K562 (cell line): ENCODE results near the gene RESP18. TPM values are rescaled to one million over a fixed set of nuclear protein-coding genes. Genes with fewer than 3 reads are reported as not detected.

ENCODE experiments used
- ATAC-seq: fragments of 200-7000 bp; cut with Tn5 transposase; 3 replicates; pipeline ENCODE4 v1.9.1; 2020; ENCODE audit warnings: moderate library complexity
- BruUV-seq: library from RNA; stranded (reverse); fragments of 400-500 nt; replicated peaks from 2 replicates; lab custom pipeline; 2021; lab: Mats Ljungman, UMichigan
- CTCF ChIA-PET: fragments of 300-600 bp; formaldehyde crosslinking; extraction: SDS; loops from one replicate; lab custom pipeline; 2021; ENCODE audit warnings: low intra/inter-chr PET ratio; lab: Yijun Ruan, JAX
- POLR2A ChIA-PET: fragments of 300-600, 350-650 bp; sonication (Branson Sonifier 250); formaldehyde crosslinking; extraction: SDS; loops from one replicate; lab custom pipeline; 2021; ENCODE audit warnings: antibody characterized with exemption, inconsistent platforms; lab: Yijun Ruan, JAX
- DNase-seq, 4 experiments: peaks; one replicate each; pipeline versions ENCODE4 v3.0.0 to v3.0.0-alpha.2; 2011 to 2018; ENCODE audit warnings: low spot score in 3 of 4, mixed read lengths in 3 of 4; ENCODE audit errors: extremely low read depth in 1 of 4
- FAIRE-seq: peaks from 2 replicates; lab custom pipeline; 2011; peaks lifted over from hg19 to GRCh38; lab: Jason Lieb, UNC
- H2AFZ ChIP-seq: 2 replicates; pipeline ENCODE4 v1.6.0; 2011; ENCODE audit warnings: low read depth, low read length, control low read depth, inconsistent platforms
- H3K27ac ChIP-seq: fragments of 200-600 bp; 3 replicates; pipeline ENCODE4 v1.8.0; 2011; ENCODE audit warnings: low read depth, mild to moderate bottlenecking, control low read depth, inconsistent platforms, low read length, moderate library complexity, mixed read lengths; ENCODE audit errors: extremely low read depth
- H3K27me3 ChIP-seq, 2 experiments: fragments of 300-600 bp in 1 of 2; 2 replicates in 1 of 2; 3 replicates in 1 of 2; pipeline versions ENCODE4 v1.6.0 to v1.8.0; 2011; ENCODE audit warnings: inconsistent platforms in 2 of 2, low read length in 2 of 2, mild to moderate bottlenecking in 1 of 2, mixed read lengths in 1 of 2, moderate library complexity in 1 of 2; ENCODE audit not compliant: control insufficient read depth in 2 of 2, insufficient read depth in 2 of 2
- H3K36me3 ChIP-seq: fragments of 300-600 bp; 3 replicates; pipeline ENCODE4 v1.8.0; 2011; ENCODE audit warnings: mild to moderate bottlenecking, low read length, inconsistent platforms; ENCODE audit not compliant: control insufficient read depth, insufficient read depth
- H3K4me1 ChIP-seq, 2 experiments: fragments of 200-600 bp in 1 of 2; replicated peaks in 1 of 2; 2 replicates in 1 of 2; 3 replicates in 1 of 2; pipeline versions ENCODE4 v1.5.1 to v1.8.0; 2011; ENCODE audit warnings: inconsistent platforms in 2 of 2, low read length in 2 of 2, mild to moderate bottlenecking in 1 of 2, mixed read lengths in 1 of 2, moderate library complexity in 1 of 2; ENCODE audit not compliant: control insufficient read depth in 2 of 2, insufficient read depth in 2 of 2
- H3K4me2 ChIP-seq: 2 replicates; pipeline ENCODE4 v1.6.1; 2011; ENCODE audit warnings: low read length, control low read depth, inconsistent platforms, mixed read lengths; ENCODE audit not compliant: insufficient read depth
- H3K4me3 ChIP-seq: fragments of 200-600 bp; sonication (generic), shearing (Covaris generic); 2 replicates; pipeline ENCODE4 v1.5.1; 2016; ENCODE audit warnings: control low read depth, inconsistent platforms
- H3K79me2 ChIP-seq: fragments of 200-600 bp; 3 replicates; pipeline ENCODE4 v1.8.0; 2011; ENCODE audit warnings: low read length, inconsistent platforms; ENCODE audit not compliant: control insufficient read depth, insufficient read depth
- H3K9ac ChIP-seq, 2 experiments: 2 replicates each; pipeline versions ENCODE4 v1.6.0 to v1.6.1; 2011; ENCODE audit warnings: low read depth in 2 of 2, low read length in 2 of 2, control low read depth in 1 of 2, inconsistent platforms in 1 of 2, mild to moderate bottlenecking in 1 of 2, mixed read lengths in 1 of 2; ENCODE audit not compliant: insufficient read depth in 1 of 2
- H3K9me1 ChIP-seq: one replicate; pipeline ENCODE4 v1.6.0; 2011; ENCODE audit warnings: inconsistent platforms, mild to moderate bottlenecking, low read length, moderate library complexity; ENCODE audit not compliant: control insufficient read depth, insufficient read depth
- H3K9me3 ChIP-seq: replicated peaks from 2 replicates; pipeline ENCODE4 v1.5.1; 2011; ENCODE audit warnings: low read depth, low read length, inconsistent platforms; ENCODE audit not compliant: control insufficient read depth, insufficient read depth
- H4K20me1 ChIP-seq: replicated peaks from 2 replicates; pipeline ENCODE4 v1.6.1; 2011; ENCODE audit warnings: low read length, inconsistent platforms, mixed read lengths; ENCODE audit not compliant: control insufficient read depth, insufficient read depth
- CHCHD3 ChIP-seq: fragments of 250-450 bp; sonication (Bioruptor Pico); IDR thresholded peaks from 2 replicates; pipeline ENCODE4 v2.1.2; 2022; ENCODE audit warnings: mild to moderate bottlenecking
- CREBBP ChIP-seq: IDR thresholded peaks from one replicate; pipeline ENCODE4 v1.6.1; 2012; ENCODE audit warnings: low read depth, mild to moderate bottlenecking, control low read depth, inconsistent platforms, low read length
- DPF2 ChIP-seq: fragments of 450-650 bp; IDR thresholded peaks from 2 replicates; pipeline ENCODE4 v1.6.1; 2016
- EP300 ChIP-seq: IDR thresholded peaks from 2 replicates; pipeline ENCODE4 v1.6.1; 2012; ENCODE audit warnings: low read length, improper control_type of control experiment
- FOXJ2 ChIP-seq: fragments of 200-800 bp; sonication (Bioruptor generic); IDR thresholded peaks from 2 replicates; pipeline ENCODE4 v1.6.1; 2016; ENCODE audit warnings: missing genetic modification characterization, missing compliant biosample characterization
- HDAC8 ChIP-seq: fragments of 450-650 bp; IDR thresholded peaks from 2 replicates; pipeline ENCODE4 v1.6.1; 2016; ENCODE audit warnings: mild to moderate bottlenecking, missing genetic modification characterization, moderate library complexity, missing compliant biosample characterization
- HLTF ChIP-seq: fragments of 450-650 bp; IDR thresholded peaks from 2 replicates; pipeline ENCODE4 v1.6.1; 2016
- MEIS2 ChIP-seq: fragments of 450-650 bp; IDR thresholded peaks from 2 replicates; pipeline ENCODE4 v1.6.1; 2014; ENCODE audit warnings: mild to moderate bottlenecking; ENCODE audit not compliant: partially characterized antibody
- NFIC ChIP-seq: fragments of 450-650 bp; IDR thresholded peaks from 2 replicates; pipeline ENCODE4 v1.6.1; 2017; ENCODE audit warnings: mild to moderate bottlenecking, inconsistent platforms
- PCBP1 ChIP-seq: fragments of 200-400 bp; formaldehyde crosslinking; IDR thresholded peaks from 2 replicates; pipeline ENCODE4 v1.6.1; 2018; ENCODE audit warnings: mild to moderate bottlenecking, low read depth, low read length; ENCODE audit not compliant: poor library complexity, severe bottlenecking
- PHF21A ChIP-seq: fragments of 450-650 bp; IDR thresholded peaks from 2 replicates; pipeline ENCODE4 v1.6.1; 2017; ENCODE audit warnings: low read depth, borderline replicate concordance
- SIN3A ChIP-seq, 2 experiments: fragments of 150-350 bp in 1 of 2; IDR thresholded peaks; 2 replicates each; pipeline ENCODE4 v1.6.1; 2011 to 2016; ENCODE audit warnings: borderline replicate concordance in 2 of 2, low read depth in 2 of 2, low read length in 2 of 2, mild to moderate bottlenecking in 2 of 2, moderate library complexity in 2 of 2; ENCODE audit not compliant: control insufficient read depth in 1 of 2
- SMARCA4 ChIP-seq: fragments of 450-650 bp; IDR thresholded peaks from 2 replicates; pipeline ENCODE4 v1.6.1; 2016
- SMARCE1 ChIP-seq: fragments of 450-650 bp; IDR thresholded peaks from 2 replicates; pipeline ENCODE4 v1.7.1; 2016; ENCODE audit warnings: mild to moderate bottlenecking
- TSC22D4 ChIP-seq: fragments of 450-650 bp; IDR thresholded peaks from 2 replicates; pipeline ENCODE4 v1.6.1; 2016; ENCODE audit warnings: missing genetic modification characterization, missing biosample characterization, control low read depth
- ZNF395 ChIP-seq: fragments of 200-800 bp; sonication (Bioruptor generic); IDR thresholded peaks from 2 replicates; pipeline ENCODE4 v1.6.1; 2017; ENCODE audit warnings: missing genetic modification characterization, missing compliant biosample characterization
- ZNF41 ChIP-seq: fragments of 250-450 bp; sonication (Bioruptor Pico); conservative IDR thresholded peaks from 2 replicates; pipeline ENCODE4 v1.4.0; 2020; ENCODE audit warnings: mild to moderate bottlenecking
- WGBS: fragments of 100-300 bp; shearing (Covaris generic); methylation state at CpG from one replicate; pipeline ENCODE4 v1.1.6; 2016; ENCODE audit warnings: low coverage, mixed read lengths; ENCODE audit not compliant: insufficient coverage; ENCODE audit errors: missing lambda C conversion rate; 5-methylcytosine and 5-hydroxymethylcytosine counted together
- in situ Hi-C: fragments of 300-500 bp; cut with MboI; formaldehyde crosslinking; loops from 4 replicates; pipeline ENCODE4 v1.15.0; 2018; ENCODE audit warnings: inconsistent platforms, mixed read lengths
- intact Hi-C: fragments of 100-400 bp; cut with micrococcal nuclease; formaldehyde crosslinking; loops from 2 replicates; pipeline ENCODE4 v1.14.2; 2022
- polyA plus RNA-seq, 8 experiments: library from polyadenylated mRNA; depleted of rRNA in 4 of 8; stranded (reverse) in 5 of 8; unstranded in 3 of 8; fragments of >200 nt; fragmentation: Nextera tagmentation in 2 of 8; fragmentation: Illumina TruSeq in 1 of 8; extraction: Ambion mirVana in 2 of 8; extraction: Trizol in 1 of 8; gene quantifications; 2 replicates each; pipeline versions ENCODE4 v1.2.1 to v1.2.3, GENCODE V29; 2011 to 2014; ENCODE audit warnings: inconsistent platforms in 1 of 8, missing spikeins in 1 of 8
- total RNA-seq, 7 experiments: library from RNA; depleted of rRNA in 6 of 7; stranded (reverse); fragments of >200 nt in 6 of 7; fragmentation: Illumina TruSeq in 2 of 7; extraction: Trizol in 2 of 7; gene quantifications; 2 replicates each; pipeline versions ENCODE4 v1.2.1 to v1.2.3, GENCODE V29; 2011 to 2021; ENCODE audit warnings: low replicate concordance in 1 of 7
- TF ChIP-seq, protein P1 (sequence below), 3 experiments: fragments of 200-800 bp in 1 of 3; fragments of 250-450 bp in 1 of 3; fragments of 450-650 bp in 1 of 3; sonication (Bioruptor Pico) in 1 of 3; sonication (Bioruptor generic) in 1 of 3; formaldehyde crosslinking in 1 of 3; IDR thresholded peaks; 2 replicates each; pipeline versions ENCODE4 v1.6.1 to v1.8.0; 2016 to 2022; ENCODE audit warnings: mild to moderate bottlenecking in 2 of 3, missing genetic modification characterization in 2 of 3, missing compliant biosample characterization in 1 of 3, moderate library complexity in 1 of 3
- TF ChIP-seq, protein P2 (sequence below): fragments of 250-450 bp; sonication (Bioruptor Pico); IDR thresholded peaks from 2 replicates; pipeline ENCODE4 v1.5.0; 2021

Gene RESP18
- total and polyA plus RNA-seq, 9 of the 15 experiments (the other 6 are each of a cell fraction or from before 2014, with no cell fraction given): not detected

GRCh38 chr2:219369447-219369861, 36.9 kb upstream of the RESP18 start:
- Histone ChIP-seq H3K9ac (no peak overlapping the region), H3K27ac (no peak overlapping the region), H3K4me1 (peaks cover 14% of the 10 kb centered on the region in 2 experiments; a peak in 4 of 5 replicates), H4K20me1 (no peaks in the 10 kb centered on the region), H2AFZ (0 out of 2 replicates have a peak overlapping the region, but pooled peaks have one; percentile 14), H3K4me3 (no peak overlapping the region), H3K36me3 (peaks cover 11% of the 10 kb centered on the region; the same call in 1 of the 3 replicates), H3K27me3 (no peaks in the 10 kb centered on the region), H3K9me3 (no peaks in the 10 kb centered on the region), H3K4me2 (no peak overlapping the region; the same call in 1 of the 2 replicates), H3K79me2 (no peaks in the 10 kb centered on the region), H3K9me1 (no peaks in the 10 kb centered on the region)
- no peak for DNase-seq
- ChIA-PET POLR2A (interaction anchor here (2.1 kb wide), 1 partner anchor 9 kb away, joined by 9 read pairs; no protein-coding TSS in a partner anchor), CTCF (no interaction called here)
- intact Hi-C loops: no loop called here
- no peak for FAIRE-seq
- 50% methylated on average over 2 of the region's 2 CpGs for WGBS
- in situ Hi-C loops: no loop called here
- peak; percentile 74 for ATAC-seq
- BruUV-seq: no TSS peak
- TF ChIP-seq ZNF41 (CRISPR knock-in tag) (no peak), EP300 (no peak), CREBBP (no peak), SIN3A (IDR thresholded peaks at IDR 0.05; ENCODE audit: borderline replicate concordance in 2 of 2, control insufficient read depth in 1 of 2, low read depth in 2 of 2, low read length in 2 of 2) (no peak), HLTF (peak; percentile 31; the same call in 1 of the 2 replicates), HDAC8 (no peak), MEIS2 (no peak), ZNF395 (CRISPR knock-in tag) (no peak), NFIC (peak; percentile 58), DPF2 (peak; percentile 25; the same call in 1 of the 2 replicates), PHF21A (no peak), SMARCE1 (peak; percentile 50; the same call in 1 of the 2 replicates), SMARCA4 (0 out of 2 replicates have a peak, but pooled peaks have one; percentile 45), PCBP1 (no peak), FOXJ2 (tag) (peak; percentile 91), CHCHD3 (CRISPR knock-in tag) (no peak), TSC22D4 (tag) (no peak)
- TF ChIP-seq, protein P1, sequence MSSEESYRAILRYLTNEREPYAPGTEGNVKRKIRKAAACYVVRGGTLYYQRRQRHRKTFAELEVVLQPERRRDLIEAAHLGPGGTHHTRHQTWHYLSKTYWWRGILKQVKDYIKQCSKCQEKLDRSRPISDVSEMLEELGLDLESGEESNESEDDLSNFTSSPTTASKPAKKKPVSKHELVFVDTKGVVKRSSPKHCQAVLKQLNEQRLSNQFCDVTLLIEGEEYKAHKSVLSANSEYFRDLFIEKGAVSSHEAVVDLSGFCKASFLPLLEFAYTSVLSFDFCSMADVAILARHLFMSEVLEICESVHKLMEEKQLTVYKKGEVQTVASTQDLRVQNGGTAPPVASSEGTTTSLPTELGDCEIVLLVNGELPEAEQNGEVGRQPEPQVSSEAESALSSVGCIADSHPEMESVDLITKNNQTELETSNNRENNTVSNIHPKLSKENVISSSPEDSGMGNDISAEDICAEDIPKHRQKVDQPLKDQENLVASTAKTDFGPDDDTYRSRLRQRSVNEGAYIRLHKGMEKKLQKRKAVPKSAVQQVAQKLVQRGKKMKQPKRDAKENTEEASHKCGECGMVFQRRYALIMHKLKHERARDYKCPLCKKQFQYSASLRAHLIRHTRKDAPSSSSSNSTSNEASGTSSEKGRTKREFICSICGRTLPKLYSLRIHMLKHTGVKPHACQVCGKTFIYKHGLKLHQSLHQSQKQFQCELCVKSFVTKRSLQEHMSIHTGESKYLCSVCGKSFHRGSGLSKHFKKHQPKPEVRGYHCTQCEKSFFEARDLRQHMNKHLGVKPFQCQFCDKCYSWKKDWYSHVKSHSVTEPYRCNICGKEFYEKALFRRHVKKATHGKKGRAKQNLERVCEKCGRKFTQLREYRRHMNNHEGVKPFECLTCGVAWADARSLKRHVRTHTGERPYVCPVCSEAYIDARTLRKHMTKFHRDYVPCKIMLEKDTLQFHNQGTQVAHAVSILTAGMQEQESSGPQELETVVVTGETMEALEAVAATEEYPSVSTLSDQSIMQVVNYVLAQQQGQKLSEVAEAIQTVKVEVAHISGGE (CRISPR knock-in tag; IDR thresholded peaks at IDR 0.05): no peak
- TF ChIP-seq, protein P2, sequence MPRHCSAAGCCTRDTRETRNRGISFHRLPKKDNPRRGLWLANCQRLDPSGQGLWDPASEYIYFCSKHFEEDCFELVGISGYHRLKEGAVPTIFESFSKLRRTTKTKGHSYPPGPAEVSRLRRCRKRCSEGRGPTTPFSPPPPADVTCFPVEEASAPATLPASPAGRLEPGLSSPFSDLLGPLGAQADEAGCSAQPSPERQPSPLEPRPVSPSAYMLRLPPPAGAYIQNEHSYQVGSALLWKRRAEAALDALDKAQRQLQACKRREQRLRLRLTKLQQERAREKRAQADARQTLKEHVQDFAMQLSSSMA: no peak
